T-helper 9 cell (primary cell): Measurements from ENCODE around the gene EPN1.
"Not testable (repeated sequence)": the region's sequence is repeated elsewhere in the genome, so short reads cannot be mapped to it uniquely, and the experiment has no call there.

ENCODE experiments used
- DNase-seq: peaks from one replicate; pipeline ENCODE4 v3.0.0-alpha.2; 2020

The EPN1 gene

GRCh38 chr19:55730378-55730777 is 55.4 kb downstream of the EPN1 start:
- DNase-seq, result not testable (repeated sequence)

DNA sequence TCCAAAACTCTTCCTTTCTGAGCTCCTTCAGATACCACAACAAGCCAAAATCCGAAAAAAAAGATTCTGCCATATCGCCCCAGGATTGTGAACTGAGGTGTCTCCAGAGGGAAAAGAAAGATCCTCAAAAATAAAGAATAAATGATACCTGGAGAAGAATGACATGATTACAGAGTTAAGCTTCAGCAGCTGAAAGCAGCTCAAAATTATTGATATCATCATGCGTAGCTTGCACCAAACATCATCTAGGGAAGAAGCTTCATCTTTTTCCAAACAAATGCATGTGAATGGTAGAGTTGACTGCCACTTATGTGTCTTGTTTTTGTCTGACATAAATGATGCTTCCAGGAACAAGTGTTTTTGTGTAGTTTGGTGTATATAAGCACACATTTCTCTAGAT is 63.3 kb downstream of the EPN1 start, which contains the start of gene NLRP9:
NLRP9 (minus strand) TSS at position 101 of the 400 bp plus-strand sequence; CDS start at position 73, 28 bp downstream.
- DNase-seq, result no peak

DNA sequence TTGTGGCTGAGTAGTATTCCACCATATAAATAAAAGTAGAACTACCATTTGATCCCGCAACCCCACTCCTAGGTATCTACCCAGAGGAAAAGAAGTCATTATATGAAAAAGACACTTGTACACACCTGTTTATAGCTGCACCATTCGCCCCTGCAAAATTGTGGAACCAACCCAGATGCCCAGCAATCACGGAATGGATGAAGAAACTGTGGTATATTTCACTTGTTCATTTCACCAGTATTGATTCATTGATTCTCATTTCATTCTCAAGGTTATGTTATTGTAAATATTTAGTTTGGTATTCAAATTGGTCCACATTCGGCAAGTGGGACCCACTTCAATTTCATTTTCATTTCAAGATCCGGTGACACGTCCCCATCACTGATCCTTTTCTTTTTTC is 75.7 kb downstream of the EPN1 start:
- no peak for DNase-seq

GRCh38 chr19:55753401-55753800 is 78.4 kb downstream of the EPN1 start:
- no peak for DNase-seq

- DNase-seq, result not testable (repeated sequence)
Observed at GRCh38 chr19:55756808-55757207, 81.8 kb downstream of the EPN1 start.

- not testable (repeated sequence) for DNase-seq
Observed at GRCh38 chr19:55758797-55759196, 83.8 kb downstream of the EPN1 start, which contains the start of gene RFPL4A. TSS of gene RFPL4A (plus strand) at chr19:55759097. CDS start at chr19:55761801, 2,704 bp downstream.
